Tibial artery (tissue), 4 donors: ENCODE data around the gene CSF1.
"Not testable (repeated sequence)": the region's sequence is repeated elsewhere in the genome, so short reads cannot be mapped to it uniquely, and the experiment has no call there.

Experiments
- DNase-seq, 2 donors: peaks; one replicate each; pipeline ENCODE4 v3.0.0-alpha.2; 2019
- H3K27ac ChIP-seq, 2 donors: fragments of 200-600 bp; sonication (generic) in 1 of 2; 1 replicate in 1 of 2; 2 replicates in 1 of 2; pipeline ENCODE4 v1.5.1; 2018 to 2019; ENCODE audit warnings: mild to moderate bottlenecking in 1 of 2
- H3K27me3 ChIP-seq, 2 donors: fragments of 200-600 bp; sonication (generic) in 1 of 2; one replicate each; pipeline versions ENCODE4 v1.5.1 to v1.6.0; 2016 to 2019
- H3K36me3 ChIP-seq, 3 donors: fragments of 200-600 bp; sonication (generic) in 2 of 3; one replicate each; pipeline ENCODE4 v1.5.1; 2016 to 2019; ENCODE audit warnings: mild to moderate bottlenecking in 2 of 3
- H3K4me1 ChIP-seq, 4 donors: fragments of 200-600 bp; sonication (generic) in 2 of 4; 1 replicate in 3 of 4; 2 replicates in 1 of 4; pipeline ENCODE4 v1.5.1; 2016 to 2019
- H3K4me3 ChIP-seq, 2 donors: fragments of 200-600 bp; sonication (generic) in 1 of 2; 1 replicate in 1 of 2; 2 replicates in 1 of 2; pipeline ENCODE4 v1.5.1; 2018 to 2019; ENCODE audit warnings: mild to moderate bottlenecking in 2 of 2
- H3K9me3 ChIP-seq, 3 donors: fragments of 200-600 bp; sonication (generic) in 1 of 3; one replicate each; pipeline ENCODE4 v1.5.1; 2016 to 2019
- CTCF ChIP-seq, 2 experiments: fragments of 200-600 bp in 1 of 2; fragments of 450-650 bp in 1 of 2; IDR thresholded peaks; one replicate each; pipeline ENCODE4 v1.5.1; 2017 to 2019; ENCODE audit warnings: antibody characterized with exemption in 2 of 2, mild to moderate bottlenecking in 1 of 2, moderate library complexity in 1 of 2
- intact Hi-C: fragments of 100-400 bp; cut with DNase I; formaldehyde crosslinking; loops from one replicate; pipeline ENCODE4 v1.15.0; 2023; ENCODE audit warnings: low total_unique reads

CSF1 gene

GRCh38 chr1:109910123-109910962, at the start of gene CSF1:
Gene CSF1 (plus strand): TSS chr1:109910849. CDS start chr1:109911024, 175 bp downstream.
- Histone ChIP-seq H3K9me3 (no peaks in the 10 kb centered on the region), H3K27me3 (no peaks in the 10 kb centered on the region), H3K36me3 (peaks cover 0 to 1% (median 0%) of the 10 kb centered on the region in 3 donors), H3K4me3 (peak within 1 kb of the TSS; percentile 72 to 76), H3K4me1 (peaks cover 0 to 49% (median 37%) of the 10 kb centered on the region in 4 donors), H3K27ac (peak within 1 kb of the TSS; percentile 79 to 83)
- peak; percentile 86 to 88 for DNase-seq
- intact Hi-C loops, result loop anchor here (10.0 kb wide), 1 partner anchor 116 kb away; no protein-coding TSS in a partner anchor
- no peak for TF ChIP-seq CTCF (IDR thresholded peaks at IDR 0.05)

- H3K4me1 ChIP-seq, intact Hi-C loops, H3K4me3 ChIP-seq, H3K27me3 ChIP-seq, H3K27ac ChIP-seq, H3K9me3 ChIP-seq, H3K36me3 ChIP-seq, DNase-seq: not testable (repeated sequence)
Measured at GRCh38 chr1:109861616-109862015, 49.0 kb upstream of the CSF1 start.

GRCh38 chr1:109863667-109864046, 47.0 kb upstream of the CSF1 start:
- Histone ChIP-seq H3K27ac (no peak overlapping the region), H3K36me3 (no peaks in the 10 kb centered on the region), H3K27me3 (no peaks in the 10 kb centered on the region), H3K4me3 (no peak overlapping the region), H3K4me1 (peaks cover 0 to 10% (median 4%) of the 10 kb centered on the region in 4 donors), H3K9me3 (no peaks in the 10 kb centered on the region)
- intact Hi-C loops, result no loop called here
- no peak for DNase-seq
- TF ChIP-seq CTCF (IDR thresholded peaks at IDR 0.05), result no peak

GRCh38 chr1:109864047-109864822, 46.4 kb upstream of the CSF1 start:
- intact Hi-C loops, result no loop called here
- H3K36me3 ChIP-seq, result no peaks in the 10 kb centered on the region
- no peaks in the 10 kb centered on the region for H3K9me3 ChIP-seq
- H3K4me3 ChIP-seq, result no peak overlapping the region
- H3K4me1 ChIP-seq, result peaks cover 0 to 10% (median 4%) of the 10 kb centered on the region in 4 donors
- no peaks in the 10 kb centered on the region for H3K27me3 ChIP-seq
- H3K27ac ChIP-seq, result no peak overlapping the region
- DNase-seq, result no peak
- TF ChIP-seq CTCF (IDR thresholded peaks at IDR 0.05), result no peak

- no peaks in the 10 kb centered on the region for H3K9me3 ChIP-seq
- H3K27me3 ChIP-seq, result no peaks in the 10 kb centered on the region
- TF ChIP-seq CTCF (IDR thresholded peaks at IDR 0.05), result no peak
- no peak overlapping the region for H3K27ac ChIP-seq
- peak in 1 of 2 donors; percentile 33 for DNase-seq
- intact Hi-C loops, result no loop called here
- no peak overlapping the region for H3K4me3 ChIP-seq
- H3K4me1 ChIP-seq, result peaks cover 0 to 10% (median 4%) of the 10 kb centered on the region in 4 donors
- H3K36me3 ChIP-seq, result no peaks in the 10 kb centered on the region
Measured at GRCh38 chr1:109864930-109865612, 45.6 kb upstream of the CSF1 start.
